B cell (primary cell): ENCODE data around the gene P2RX6. TPM values are rescaled to one million over a fixed set of nuclear protein-coding genes. Genes with fewer than 3 reads are reported as not detected.

ENCODE experiments used
- ATAC-seq: fragments of 200-7000 bp; cut with Tn5 transposase; one replicate; pipeline ENCODE4 v1.10.0; 2021; ENCODE audit warnings: low read depth, mild to moderate bottlenecking, moderate number of reproducible peaks, moderate library complexity
- CTCF ChIA-PET: fragments of 350-600 bp; sonication (Branson Sonifier 250); formaldehyde crosslinking; loops from one replicate; lab custom pipeline; 2021; ENCODE audit warnings: antibody characterized with exemption, inconsistent platforms; lab: Charles Lee
- POLR2A ChIA-PET: fragments of 350-600 bp; sonication (Branson Sonifier 250); formaldehyde crosslinking; loops from one replicate; lab custom pipeline; 2021; ENCODE audit warnings: antibody characterized with exemption; lab: Charles Lee
- DNase-seq: peaks from one replicate; pipeline ENCODE4 v3.0.0; 2013
- H2AFZ ChIP-seq: 2 replicates; pipeline ENCODE4 v1.6.1; 2012; ENCODE audit warnings: mild to moderate bottlenecking, low read depth, low read length; ENCODE audit not compliant: insufficient read depth, poor library complexity, severe bottlenecking
- H3K27ac ChIP-seq, 2 donors: 1 replicate in 1 of 2; 2 replicates in 1 of 2; pipeline ENCODE4 v1.5.1; 2012 to 2013; ENCODE audit warnings: low read length in 2 of 2, mild to moderate bottlenecking in 2 of 2, moderate library complexity in 1 of 2
- H3K27me3 ChIP-seq, 4 experiments: fragments of 200-600 bp in 1 of 4; sonication (generic) in 1 of 4; replicated peaks in 1 of 4; 1 replicate in 2 of 4; 2 replicates in 2 of 4; pipeline versions ENCODE4 v1.6.1 to v1.7.0; 2013 to 2016; ENCODE audit warnings: low read length in 3 of 4, mild to moderate bottlenecking in 2 of 4, mixed read lengths in 1 of 4, moderate library complexity in 1 of 4; ENCODE audit not compliant: insufficient read depth in 4 of 4, control insufficient read depth in 3 of 4; ENCODE audit errors: control extremely low read depth in 1 of 4
- H3K36me3 ChIP-seq, 2 experiments: replicated peaks in 1 of 2; 1 replicate in 1 of 2; 2 replicates in 1 of 2; pipeline versions ENCODE4 v1.6.1 to v1.7.1; 2013; ENCODE audit warnings: low read length in 1 of 2; ENCODE audit not compliant: insufficient read depth in 2 of 2, control insufficient read depth in 1 of 2; ENCODE audit errors: control extremely low read depth in 1 of 2, extremely low read depth in 1 of 2
- H3K4me1 ChIP-seq, 2 donors: fragments of 200-600 bp in 1 of 2; sonication (generic) in 1 of 2; 1 replicate in 1 of 2; 2 replicates in 1 of 2; pipeline versions ENCODE4 v1.5.1 to v1.6.1; 2013 to 2017; ENCODE audit warnings: low read length in 2 of 2; ENCODE audit not compliant: control insufficient read depth in 2 of 2, insufficient read depth in 2 of 2
- H3K4me2 ChIP-seq: replicated peaks from 2 replicates; pipeline ENCODE3; 2012; ENCODE audit warnings: mild to moderate bottlenecking, low read depth, low read length; ENCODE audit not compliant: poor library complexity, severe bottlenecking
- H3K4me3 ChIP-seq, 5 experiments: fragments of 200-600 bp in 1 of 5; sonication (generic) in 1 of 5; 1 replicate in 3 of 5; 2 replicates in 2 of 5; pipeline versions ENCODE4 v1.5.1 to v1.7.0; 2011 to 2016; ENCODE audit warnings: low read length in 4 of 5, mild to moderate bottlenecking in 4 of 5, low read depth in 2 of 5, control low read depth in 1 of 5, moderate library complexity in 1 of 5; ENCODE audit not compliant: insufficient read depth in 1 of 5; ENCODE audit errors: control extremely low read depth in 1 of 5, extremely low read depth in 1 of 5
- H3K79me2 ChIP-seq: fragments of 200-600 bp; sonication (generic); one replicate; pipeline ENCODE4 v1.6.0; 2016; ENCODE audit warnings: low read length; ENCODE audit not compliant: control insufficient read depth, insufficient read depth
- H3K9ac ChIP-seq: fragments of 200-600 bp; sonication (generic); 2 replicates; pipeline ENCODE4 v1.6.1; 2017; ENCODE audit warnings: mild to moderate bottlenecking, low read length, moderate library complexity
- H3K9me3 ChIP-seq, 3 donors: one replicate each; pipeline versions ENCODE4 v1.6.1 to v1.7.1; 2013; ENCODE audit warnings: low read length in 2 of 3; ENCODE audit not compliant: control insufficient read depth in 2 of 3, insufficient read depth in 1 of 3; ENCODE audit errors: control extremely low read depth in 1 of 3
- H4K20me1 ChIP-seq: 2 replicates; pipeline ENCODE4 v1.6.0; 2012; ENCODE audit warnings: mild to moderate bottlenecking, low read length; ENCODE audit not compliant: insufficient read depth, control insufficient read depth, poor library complexity, severe bottlenecking
- H3K27ac Mint-ChIP-seq: one replicate; pipeline ENCODE4 v1.8.0; 2021; ENCODE audit warnings: mixed read lengths
- H3K27me3 Mint-ChIP-seq: one replicate; pipeline ENCODE4 v1.8.0; 2021; ENCODE audit warnings: mixed read lengths
- H3K4me1 Mint-ChIP-seq: one replicate; pipeline ENCODE4 v1.8.0; 2021; ENCODE audit warnings: mixed read lengths
- H3K4me3 Mint-ChIP-seq: one replicate; pipeline ENCODE4 v1.8.0; 2021; ENCODE audit warnings: mixed read lengths
- H3K9me3 Mint-ChIP-seq: one replicate; pipeline ENCODE4 v1.8.0; 2022; ENCODE audit warnings: mixed read lengths; ENCODE audit not compliant: insufficient read depth
- EZH2 ChIP-seq: IDR thresholded peaks from 2 replicates; pipeline ENCODE4 v1.6.1; 2012; ENCODE audit warnings: borderline replicate concordance, low read depth, mild to moderate bottlenecking, moderate library complexity, low read length; ENCODE audit not compliant: insufficient read depth, poor library complexity, severe bottlenecking
- WGBS: methylation state at CpG from one replicate; pipeline ENCODE4 v1.1.5; 2013; ENCODE audit warnings: missing lambda C conversion rate; ENCODE audit not compliant: insufficient coverage; 5-methylcytosine and 5-hydroxymethylcytosine counted together
- intact Hi-C: fragments of 100-400 bp; cut with micrococcal nuclease; formaldehyde crosslinking; loops from one replicate; pipeline ENCODE4 v1.10.0; 2022
- polyA plus RNA-seq: library from polyadenylated mRNA; depleted of rRNA; stranded (reverse); fragments of >200 nt; gene quantifications from 2 replicates; pipeline ENCODE4 v1.2.3, GENCODE V29; 2012
- total RNA-seq, 2 donors: library from RNA; stranded (reverse); fragments of 120-200 nt in 1 of 2; gene quantifications; 1 replicate in 1 of 2; 2 replicates in 1 of 2; pipeline versions ENCODE4 v1.2.3 to v1.2.4, GENCODE V29; 2013 to 2022
- TF ChIP-seq, protein P1 (sequence below): fragments of 200-600 bp; IDR thresholded peaks from one replicate; pipeline ENCODE4 v1.8.0; 2022; ENCODE audit warnings: antibody characterized with exemption, mild to moderate bottlenecking

P2RX6 gene
- total and polyA plus RNA-seq, 2 donors (not counting 1 experiment from before 2014, with no cell fraction given): 0.49 to 0.79 TPM

DNA sequence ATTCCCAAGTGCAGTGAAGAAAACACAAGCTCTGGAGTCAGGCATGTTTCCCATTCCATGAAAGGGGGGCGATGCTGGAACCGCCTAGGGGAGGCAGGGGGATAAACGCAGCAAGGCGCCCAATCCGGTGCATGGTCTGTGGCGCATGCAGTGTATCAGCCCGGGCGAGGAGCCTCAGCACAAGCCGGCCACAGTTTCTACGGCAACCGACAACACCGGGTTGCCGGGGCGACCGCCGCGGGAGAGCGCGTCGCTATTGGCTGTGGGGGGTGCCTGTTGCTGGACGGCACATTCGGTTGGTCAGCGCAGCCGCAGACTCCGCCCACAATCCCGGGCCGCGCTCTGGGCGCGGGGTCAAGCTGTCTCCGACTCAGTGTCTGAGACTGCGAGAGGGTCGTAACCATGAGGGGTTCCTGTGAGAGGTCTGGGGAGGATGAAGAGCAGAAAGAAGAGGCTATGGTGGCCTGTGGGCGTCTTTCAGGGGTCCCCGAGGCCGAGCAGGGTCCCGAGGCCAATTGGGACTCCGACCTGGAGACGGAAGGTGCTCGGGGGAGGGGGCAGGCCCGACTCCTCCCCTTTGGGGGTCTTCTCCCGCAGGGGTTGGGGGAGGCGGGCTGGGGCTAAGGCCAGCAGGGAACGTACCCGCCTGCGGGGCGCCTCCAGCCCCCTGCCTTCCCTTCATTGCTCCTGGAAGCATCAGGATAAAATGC is 30.8 kb downstream of the P2RX6 start, which contains the start of gene LRRC74B:
TSS of gene LRRC74B (plus strand) at position 362 of the 710 bp plus-strand sequence. CDS start at position 403, 41 bp downstream.
- Mint-ChIP-seq H3K4me3 (peak within 1 kb of the TSS; percentile 64), H3K4me1 (peaks cover 20% of the 10 kb centered on the region), H3K27me3 (peaks cover 23% of the 10 kb centered on the region), H3K27ac (peak within 1 kb of the TSS; percentile 70), H3K9me3 (no peaks in the 10 kb centered on the region)
- Histone ChIP-seq H3K36me3 (no peaks in the 10 kb centered on the region), H3K4me3 (peak within 1 kb of the TSS in 3 of 5 experiments; percentile 19 to 44 (median 34)), H3K4me1 (peaks cover 23 to 24% of the 10 kb centered on the region in 2 donors), H3K9me3 (no peaks in the 10 kb centered on the region), H3K4me2 (peak within 1 kb of the TSS; percentile 79), H3K27ac (no peak within 1 kb of the TSS), H3K27me3 (peaks cover 0 to 30% (median 7%) of the 10 kb centered on the region in 4 experiments), H3K79me2 (no peaks in the 10 kb centered on the region), H2AFZ (peak within 1 kb of the TSS; percentile 62), H3K9ac (peak within 1 kb of the TSS; percentile 50), H4K20me1 (no peaks in the 10 kb centered on the region)
- CTCF ChIA-PET: no interaction called here
- ATAC-seq (peak; percentile 93), DNase-seq (peak; percentile 83)
- POLR2A ChIA-PET: interaction anchor here (0.7 kb wide), 1 partner anchor 46 kb away, joined by 3 read pairs; no protein-coding TSS in a partner anchor
- intact Hi-C loops: loop anchor here (1.0 to 10.0 kb wide), 3 partner anchors 31 to 61 kb away; partner anchors contain the start of genes LZTR1 and THAP7
- TF ChIP-seq, protein P1, sequence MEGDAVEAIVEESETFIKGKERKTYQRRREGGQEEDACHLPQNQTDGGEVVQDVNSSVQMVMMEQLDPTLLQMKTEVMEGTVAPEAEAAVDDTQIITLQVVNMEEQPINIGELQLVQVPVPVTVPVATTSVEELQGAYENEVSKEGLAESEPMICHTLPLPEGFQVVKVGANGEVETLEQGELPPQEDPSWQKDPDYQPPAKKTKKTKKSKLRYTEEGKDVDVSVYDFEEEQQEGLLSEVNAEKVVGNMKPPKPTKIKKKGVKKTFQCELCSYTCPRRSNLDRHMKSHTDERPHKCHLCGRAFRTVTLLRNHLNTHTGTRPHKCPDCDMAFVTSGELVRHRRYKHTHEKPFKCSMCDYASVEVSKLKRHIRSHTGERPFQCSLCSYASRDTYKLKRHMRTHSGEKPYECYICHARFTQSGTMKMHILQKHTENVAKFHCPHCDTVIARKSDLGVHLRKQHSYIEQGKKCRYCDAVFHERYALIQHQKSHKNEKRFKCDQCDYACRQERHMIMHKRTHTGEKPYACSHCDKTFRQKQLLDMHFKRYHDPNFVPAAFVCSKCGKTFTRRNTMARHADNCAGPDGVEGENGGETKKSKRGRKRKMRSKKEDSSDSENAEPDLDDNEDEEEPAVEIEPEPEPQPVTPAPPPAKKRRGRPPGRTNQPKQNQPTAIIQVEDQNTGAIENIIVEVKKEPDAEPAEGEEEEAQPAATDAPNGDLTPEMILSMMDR: no peak
- no peak for TF ChIP-seq EZH2
- 9% methylated on average over 45 of the region's 47 CpGs for WGBS
